Left lung (tissue), 10 donors: Measurements from ENCODE around the gene PPP2R2C. TPM values are rescaled to one million over a fixed set of nuclear protein-coding genes. Genes with fewer than 3 reads are reported as not detected.

Source experiments
- ATAC-seq: fragments of 200-7000 bp; cut with Tn5 transposase; one replicate; pipeline ENCODE4 v1.9.1; 2020; ENCODE audit warnings: moderate library complexity
- DNase-seq, 4 donors: peaks; one replicate each; pipeline ENCODE4 v3.0.0-alpha.2; 2013 to 2020
- H3K27ac ChIP-seq, 2 donors: fragments of 200-600 bp; sonication (generic) in 1 of 2; one replicate each; pipeline versions ENCODE4 v1.5.0 to v1.8.0; 2020 to 2021
- H3K27me3 ChIP-seq, 2 donors: fragments of 200-600 bp; sonication (generic) in 1 of 2; one replicate each; pipeline versions ENCODE4 v1.5.0 to v1.8.0; 2020 to 2021
- H3K36me3 ChIP-seq, 2 donors: fragments of 200-600 bp; sonication (generic) in 1 of 2; one replicate each; pipeline versions ENCODE4 v1.5.0 to v1.8.0; 2020 to 2021
- H3K4me1 ChIP-seq, 2 donors: fragments of 200-600 bp; one replicate each; pipeline ENCODE4 v1.8.0; 2021
- H3K4me3 ChIP-seq, 2 donors: fragments of 200-600 bp; sonication (generic) in 1 of 2; one replicate each; pipeline versions ENCODE4 v1.5.0 to v1.8.0; 2020 to 2021; ENCODE audit warnings: mild to moderate bottlenecking in 1 of 2
- H3K9me3 ChIP-seq, 2 donors: fragments of 200-600 bp; sonication (generic) in 1 of 2; one replicate each; pipeline versions ENCODE4 v1.5.0 to v1.8.0; 2020 to 2021
- intact Hi-C, 2 donors: fragments of 100-400 bp; cut with DNase I; formaldehyde crosslinking; loops; one replicate each; pipeline versions ENCODE4 v1.11.2 to v1.14.2; 2022
- polyA plus RNA-seq, 6 donors: library from polyadenylated mRNA; unstranded; fragments of 120-200 nt; gene quantifications; one replicate each; pipeline ENCODE4 v1.2.1, GENCODE V29; 2013; ENCODE audit not compliant: insufficient read length in 6 of 6
- total RNA-seq, 2 donors: library from RNA; stranded (reverse); fragmentation: NEBNext Ultra II Directional; extraction: Animal tissue kit (Norgen Biotek cat#: 25700); gene quantifications; one replicate each; pipeline ENCODE4 v1.2.1, GENCODE V29; 2021
- TF ChIP-seq, protein P1 (sequence below), 2 donors: fragments of 200-600 bp; sonication (generic) in 1 of 2; IDR thresholded peaks; one replicate each; pipeline versions ENCODE4 v1.5.0 to v1.8.0; 2021; ENCODE audit warnings: antibody characterized with exemption in 2 of 2
- donor health status: DM: no; HTN: yes; CAD: no.
- donor health status: DM: no; HTN: no; CAD: no.

Gene PPP2R2C
- total and polyA plus RNA-seq, 8 donors = 0.29 to 0.50 (median 0.43) TPM; not detected in 1

DNA sequence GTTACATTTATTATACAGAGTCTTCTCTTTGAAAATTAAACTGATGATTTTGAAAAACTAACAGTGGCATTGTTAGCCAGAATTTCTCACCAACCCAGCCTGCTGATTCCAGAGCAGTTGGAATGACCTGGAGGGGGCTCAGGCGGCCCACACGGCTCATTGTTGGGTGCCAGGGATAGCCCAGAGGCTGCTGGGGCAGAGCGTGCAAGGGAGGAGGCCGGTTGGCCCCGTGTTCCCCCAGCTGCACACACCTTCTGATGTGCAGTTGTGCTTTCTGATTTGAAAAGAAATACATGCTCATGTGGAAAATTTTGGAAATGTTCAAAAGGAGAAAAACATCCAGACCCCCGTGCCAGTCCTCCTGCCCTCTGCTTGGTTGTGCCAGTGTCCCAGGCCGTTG is 182.2 kb downstream of the PPP2R2C start:
- Histone ChIP-seq H3K36me3 (peaks cover 0 to 57% of the 10 kb centered on the region in 2 donors), H3K27me3 (no peaks in the 10 kb centered on the region), H3K4me1 (no peaks in the 10 kb centered on the region), H3K9me3 (no peaks in the 10 kb centered on the region), H3K27ac (no peak overlapping the region), H3K4me3 (no peak overlapping the region)
- DNase-seq (peak in 1 of 4 donors; percentile 72), ATAC-seq (no peak)
- intact Hi-C loops = no loop called here
- TF ChIP-seq, protein P1, sequence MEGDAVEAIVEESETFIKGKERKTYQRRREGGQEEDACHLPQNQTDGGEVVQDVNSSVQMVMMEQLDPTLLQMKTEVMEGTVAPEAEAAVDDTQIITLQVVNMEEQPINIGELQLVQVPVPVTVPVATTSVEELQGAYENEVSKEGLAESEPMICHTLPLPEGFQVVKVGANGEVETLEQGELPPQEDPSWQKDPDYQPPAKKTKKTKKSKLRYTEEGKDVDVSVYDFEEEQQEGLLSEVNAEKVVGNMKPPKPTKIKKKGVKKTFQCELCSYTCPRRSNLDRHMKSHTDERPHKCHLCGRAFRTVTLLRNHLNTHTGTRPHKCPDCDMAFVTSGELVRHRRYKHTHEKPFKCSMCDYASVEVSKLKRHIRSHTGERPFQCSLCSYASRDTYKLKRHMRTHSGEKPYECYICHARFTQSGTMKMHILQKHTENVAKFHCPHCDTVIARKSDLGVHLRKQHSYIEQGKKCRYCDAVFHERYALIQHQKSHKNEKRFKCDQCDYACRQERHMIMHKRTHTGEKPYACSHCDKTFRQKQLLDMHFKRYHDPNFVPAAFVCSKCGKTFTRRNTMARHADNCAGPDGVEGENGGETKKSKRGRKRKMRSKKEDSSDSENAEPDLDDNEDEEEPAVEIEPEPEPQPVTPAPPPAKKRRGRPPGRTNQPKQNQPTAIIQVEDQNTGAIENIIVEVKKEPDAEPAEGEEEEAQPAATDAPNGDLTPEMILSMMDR (IDR thresholded peaks at IDR 0.05) = no peak

- Histone ChIP-seq H3K9me3 (no peaks in the 10 kb centered on the region), H3K4me1 (no peaks in the 10 kb centered on the region), H3K27ac (no peak overlapping the region), H3K4me3 (no peak overlapping the region), H3K36me3 (peaks cover 0 to 45% of the 10 kb centered on the region in 2 donors), H3K27me3 (no peaks in the 10 kb centered on the region)
- TF ChIP-seq, protein P1 (IDR thresholded peaks at IDR 0.05) = no peak
- DNase-seq = peak in 1 of 4 donors; percentile 79
- intact Hi-C loops = no loop called here
- no peak for ATAC-seq
These were observed 183.5 kb downstream of the PPP2R2C start for GRCh38 chr4:6288871-6289270.

- Histone ChIP-seq H3K4me3 (no peak overlapping the region), H3K27ac (no peak overlapping the region), H3K27me3 (no peaks in the 10 kb centered on the region), H3K4me1 (no peaks in the 10 kb centered on the region), H3K9me3 (no peaks in the 10 kb centered on the region), H3K36me3 (peaks cover 0 to 44% of the 10 kb centered on the region in 2 donors)
- DNase-seq (no peak), ATAC-seq (no peak)
- TF ChIP-seq, protein P1 (IDR thresholded peaks at IDR 0.05) = no peak
- intact Hi-C loops = no loop called here
These were observed 184.1 kb downstream of the PPP2R2C start for GRCh38 chr4:6288342-6288741.

- TF ChIP-seq, protein P1 (IDR thresholded peaks at IDR 0.05) = no peak
- ATAC-seq = no peak
- Histone ChIP-seq H3K4me3 (no peak overlapping the region), H3K9me3 (no peaks in the 10 kb centered on the region), H3K27ac (no peak overlapping the region), H3K27me3 (no peaks in the 10 kb centered on the region), H3K36me3 (peaks cover 0 to 44% of the 10 kb centered on the region in 2 donors), H3K4me1 (peaks cover 4 to 8% of the 10 kb centered on the region in 2 donors)
- peak in 1 of 4 donors; percentile 69 for DNase-seq
- intact Hi-C loops = no loop called here
These were observed 185.2 kb downstream of the PPP2R2C start for GRCh38 chr4:6287017-6287788.

DNA sequence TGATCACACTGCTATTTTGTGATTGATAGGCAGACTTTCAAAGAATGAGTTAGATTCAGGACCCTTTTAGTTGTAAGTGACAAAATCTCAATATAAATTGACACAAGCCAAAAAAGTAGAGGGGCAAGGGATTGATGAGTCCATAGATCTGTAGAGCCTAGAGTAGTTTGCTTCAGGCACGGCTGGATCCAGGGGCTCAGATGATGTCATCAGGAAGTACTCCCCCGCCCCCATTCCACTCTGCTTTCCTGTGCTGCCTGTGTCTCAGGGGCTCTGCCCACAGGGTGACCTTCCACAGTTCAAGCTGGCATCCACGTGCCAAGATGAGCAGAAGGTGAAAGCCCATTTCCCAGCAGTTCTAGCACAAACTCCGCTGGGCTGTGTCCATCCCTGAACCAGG is 189.1 kb downstream of the PPP2R2C start:
- Histone ChIP-seq H3K27ac (no peak overlapping the region), H3K36me3 (peaks cover 0 to 26% of the 10 kb centered on the region in 2 donors)
- ATAC-seq = no peak

More for the DNA sequence above, 189.1 kb downstream of the PPP2R2C start:
- Histone ChIP-seq H3K27me3 (no peaks in the 10 kb centered on the region), H3K4me1 (peaks cover 9 to 29% of the 10 kb centered on the region in 2 donors), H3K4me3 (no peak overlapping the region), H3K9me3 (no peaks in the 10 kb centered on the region)
- intact Hi-C loops = no loop called here
- TF ChIP-seq, protein P1 (IDR thresholded peaks at IDR 0.05) = no peak
- peak in 1 of 4 donors; percentile 8 for DNase-seq
